Fibroblast of the aortic adventitia (primary cell): ENCODE measurements around the gene CASK. TPM values are rescaled to one million over a fixed set of nuclear protein-coding genes. Genes with fewer than 3 reads are reported as not detected.

Experiments used
- DNase-seq: peaks from one replicate; pipeline ENCODE4 v3.0.0-alpha.2; 2010; ENCODE audit warnings: low read depth
- H3K4me3 ChIP-seq: 2 replicates; pipeline ENCODE4 v1.5.1; 2011; ENCODE audit warnings: low read depth, mild to moderate bottlenecking, control low read depth, low read length, moderate library complexity
- total RNA-seq: library from RNA; depleted of rRNA; stranded (reverse); fragments of >200 nt; gene quantifications from 2 replicates; pipeline ENCODE4 v1.2.3, GENCODE V29; 2012; ENCODE audit warnings: low replicate concordance
- TF ChIP-seq, protein P1 (sequence below): IDR thresholded peaks from 2 replicates; pipeline ENCODE4 v1.5.1; 2011; ENCODE audit warnings: mild to moderate bottlenecking, low read length, control low read depth, inconsistent platforms; ENCODE audit not compliant: insufficient read depth

Gene CASK
- total RNA-seq, 1 donor = 24.9 TPM

DNA sequence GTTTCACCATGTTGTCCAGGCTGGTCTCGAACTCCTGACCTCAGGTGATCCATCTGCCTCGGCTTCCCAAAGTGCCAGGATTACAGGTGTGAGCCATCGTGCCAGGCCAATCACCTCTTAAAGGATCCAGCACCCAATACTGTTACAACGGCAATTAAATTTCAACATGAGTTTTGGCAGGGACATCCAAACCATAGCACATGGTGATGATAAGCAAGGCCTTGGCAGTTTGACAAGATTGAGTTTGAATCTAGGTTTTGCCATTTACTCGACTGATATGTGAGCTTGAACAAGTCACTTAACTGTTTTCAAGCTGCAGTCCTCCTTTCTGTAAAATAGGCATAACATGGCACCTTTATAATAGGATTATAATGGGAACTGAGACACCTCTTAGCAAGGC is 115.3 kb downstream of the CASK start:
- peak; percentile 33 for DNase-seq
- no peak overlapping the region for H3K4me3 ChIP-seq
- TF ChIP-seq, protein P1, sequence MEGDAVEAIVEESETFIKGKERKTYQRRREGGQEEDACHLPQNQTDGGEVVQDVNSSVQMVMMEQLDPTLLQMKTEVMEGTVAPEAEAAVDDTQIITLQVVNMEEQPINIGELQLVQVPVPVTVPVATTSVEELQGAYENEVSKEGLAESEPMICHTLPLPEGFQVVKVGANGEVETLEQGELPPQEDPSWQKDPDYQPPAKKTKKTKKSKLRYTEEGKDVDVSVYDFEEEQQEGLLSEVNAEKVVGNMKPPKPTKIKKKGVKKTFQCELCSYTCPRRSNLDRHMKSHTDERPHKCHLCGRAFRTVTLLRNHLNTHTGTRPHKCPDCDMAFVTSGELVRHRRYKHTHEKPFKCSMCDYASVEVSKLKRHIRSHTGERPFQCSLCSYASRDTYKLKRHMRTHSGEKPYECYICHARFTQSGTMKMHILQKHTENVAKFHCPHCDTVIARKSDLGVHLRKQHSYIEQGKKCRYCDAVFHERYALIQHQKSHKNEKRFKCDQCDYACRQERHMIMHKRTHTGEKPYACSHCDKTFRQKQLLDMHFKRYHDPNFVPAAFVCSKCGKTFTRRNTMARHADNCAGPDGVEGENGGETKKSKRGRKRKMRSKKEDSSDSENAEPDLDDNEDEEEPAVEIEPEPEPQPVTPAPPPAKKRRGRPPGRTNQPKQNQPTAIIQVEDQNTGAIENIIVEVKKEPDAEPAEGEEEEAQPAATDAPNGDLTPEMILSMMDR = no peak

DNA sequence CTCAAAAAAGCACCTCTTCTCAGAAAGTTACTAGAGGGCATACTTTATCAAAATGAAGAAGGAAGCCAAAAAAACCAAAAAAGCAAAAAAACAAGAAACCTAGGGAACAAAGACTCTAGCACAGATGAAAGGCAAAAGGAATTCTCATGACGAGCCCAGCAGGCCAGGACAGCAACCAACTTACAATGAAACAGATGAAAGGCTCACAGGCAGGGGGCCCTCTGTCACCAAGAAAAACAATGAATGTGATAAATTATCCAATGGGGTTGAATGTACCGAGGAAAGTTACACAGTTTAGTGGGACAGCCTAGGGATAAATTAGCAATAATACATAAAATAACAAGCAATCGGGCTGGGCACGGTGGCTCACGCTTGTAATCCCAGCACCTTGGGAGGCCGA is 120.4 kb downstream of the CASK start:
- H3K4me3 ChIP-seq = no peak overlapping the region
- no peak for DNase-seq
- TF ChIP-seq, protein P1 = no peak

DNA sequence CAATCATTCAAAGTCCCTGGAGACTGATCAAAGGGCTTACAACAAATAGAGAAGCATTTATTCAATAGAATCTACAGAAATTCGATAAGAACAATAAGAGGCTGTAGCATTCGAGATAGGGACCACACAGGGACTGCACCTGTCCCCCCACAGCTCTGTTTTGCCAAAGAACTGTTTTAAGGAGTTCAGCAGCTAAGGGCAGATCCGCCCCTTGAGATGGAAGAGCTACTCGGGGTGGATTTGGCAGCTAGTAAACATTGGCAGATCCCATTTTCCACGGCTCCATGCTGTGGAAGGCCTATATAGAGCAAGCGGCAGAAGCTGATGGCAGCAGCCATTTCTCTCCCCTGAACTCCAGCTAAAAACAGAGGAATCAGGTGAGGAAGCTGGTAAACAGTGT is 123.7 kb downstream of the CASK start:
- DNase-seq = no peak
- no peak overlapping the region for H3K4me3 ChIP-seq
- TF ChIP-seq, protein P1 = no peak

DNA sequence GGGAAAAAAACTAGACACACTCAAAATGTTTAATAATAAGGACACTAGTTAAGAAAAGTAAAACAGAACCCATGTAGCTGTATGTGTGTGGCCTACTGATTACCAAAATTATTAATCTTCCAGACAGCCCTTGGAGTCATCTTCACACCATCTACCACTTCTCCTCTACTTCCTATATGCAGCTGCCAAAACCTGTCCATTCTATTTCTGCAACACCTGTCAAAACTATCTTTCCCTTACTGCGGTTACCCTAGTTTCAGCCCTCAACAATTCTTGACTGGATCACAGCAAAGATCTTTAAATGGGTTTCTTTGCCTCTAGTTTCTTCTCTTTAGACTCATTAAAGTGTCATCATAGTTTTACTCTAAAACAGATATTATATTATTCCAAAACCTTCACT is 126.8 kb downstream of the CASK start:
- TF ChIP-seq, protein P1 = no peak
- H3K4me3 ChIP-seq = no peak overlapping the region
- no peak for DNase-seq

DNA sequence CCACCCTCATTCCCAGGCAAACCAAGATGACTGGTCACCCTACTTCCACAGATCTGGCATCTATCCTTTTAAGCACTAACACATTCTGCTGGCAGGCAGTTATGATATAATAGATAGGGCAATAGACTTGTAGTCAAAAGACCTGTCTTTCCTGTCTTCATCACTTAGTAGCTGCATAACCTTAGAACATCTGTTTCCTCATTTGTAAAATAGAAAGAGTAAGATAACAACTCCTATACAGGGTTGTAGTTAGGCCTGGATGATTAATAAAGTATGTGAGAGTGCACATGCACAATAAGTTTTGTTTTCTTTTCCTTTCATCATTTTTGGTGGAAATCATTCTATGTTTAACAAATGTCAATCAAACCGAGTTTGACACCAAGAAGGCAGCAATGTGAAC is 127.3 kb downstream of the CASK start:
- TF ChIP-seq, protein P1 = no peak
- DNase-seq = no peak
- no peak overlapping the region for H3K4me3 ChIP-seq

DNA sequence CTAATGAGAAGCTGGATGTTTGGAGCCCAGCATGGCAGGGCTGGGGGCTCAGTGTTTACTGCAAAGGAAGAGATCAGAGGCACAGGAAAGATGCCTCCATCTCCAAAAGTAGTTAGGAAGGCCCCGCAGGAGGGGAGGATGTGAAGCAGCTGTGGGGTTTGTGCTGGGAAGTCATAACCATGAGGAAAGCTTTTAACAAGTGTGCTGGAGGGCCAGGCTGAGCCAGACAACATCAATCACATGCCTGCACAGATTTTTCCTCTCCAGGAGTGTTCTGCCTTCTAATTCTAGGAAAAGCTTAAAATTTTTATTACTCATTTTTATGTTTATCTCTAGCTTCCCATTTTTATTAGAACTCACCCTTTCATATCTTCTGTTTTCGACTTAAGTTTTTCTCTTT is 134.0 kb downstream of the CASK start:
- TF ChIP-seq, protein P1 = no peak
- no peak for DNase-seq
- no peak overlapping the region for H3K4me3 ChIP-seq

DNA sequence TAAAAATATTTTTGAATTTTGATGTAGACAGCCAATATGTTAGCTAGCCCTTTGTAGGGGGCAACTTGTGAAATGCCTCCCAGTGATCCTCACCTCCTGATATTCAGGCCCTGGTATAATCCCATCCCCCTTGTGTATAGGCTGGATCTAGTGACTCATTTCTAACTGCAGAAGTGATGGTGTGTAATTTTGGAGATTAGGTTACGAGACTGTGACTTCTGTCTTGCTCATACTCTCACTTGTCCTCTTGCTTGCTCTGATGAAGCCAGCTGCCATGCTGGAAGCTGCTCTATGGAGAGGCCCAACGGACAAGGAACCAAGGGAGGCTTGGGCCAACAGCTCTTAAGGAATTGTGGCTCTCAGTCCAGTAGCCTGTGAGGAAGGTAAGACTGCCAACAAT is 137.7 kb downstream of the CASK start:
- DNase-seq = no peak
- TF ChIP-seq, protein P1 = no peak
- no peak overlapping the region for H3K4me3 ChIP-seq
